Endothelial cell of umbilical vein (primary cell): ENCODE results near the gene FTO. TPM values are rescaled to one million over a fixed set of nuclear protein-coding genes. Genes with fewer than 3 reads are reported as not detected.

ENCODE experiments used
- BruUV-seq: library from RNA; stranded (reverse); fragments of 400-500 nt; replicated peaks from 2 replicates; lab custom pipeline; 2021; lab: Mats Ljungman, UMichigan
- CTCF ChIA-PET: fragments of 300-600, 350-600 bp; sonication (Branson Sonifier 250); formaldehyde crosslinking; loops from one replicate; lab custom pipeline; 2021; ENCODE audit warnings: antibody characterized with exemption, inconsistent platforms; lab: Charles Lee
- POLR2A ChIA-PET: fragments of 300-600, 350-600 bp; sonication (Branson Sonifier 250); formaldehyde crosslinking; loops from one replicate; lab custom pipeline; 2021; ENCODE audit warnings: antibody characterized with exemption, inconsistent platforms; lab: Charles Lee
- DNase-seq: peaks from one replicate; pipeline ENCODE4 v3.0.0-alpha.2; 2011; ENCODE audit warnings: low read depth, low spot score
- FAIRE-seq: peaks from 2 replicates; lab custom pipeline; 2011; peaks lifted over from hg19 to GRCh38; lab: Jason Lieb, UNC
- H2AFZ ChIP-seq: 2 replicates; pipeline ENCODE4 v1.6.0; 2012; ENCODE audit warnings: low read depth, low read length, control low read depth, inconsistent platforms
- H3K27ac ChIP-seq: 2 replicates; pipeline ENCODE4 v1.5.1; 2011; ENCODE audit warnings: low read depth, mild to moderate bottlenecking, control low read depth, low read length, moderate library complexity; ENCODE audit not compliant: insufficient read depth
- H3K27me3 ChIP-seq, 2 experiments: 2 replicates each; pipeline versions ENCODE4 v1.6.0 to v1.6.1; 2011; ENCODE audit warnings: low read length in 2 of 2, mixed read lengths in 1 of 2; ENCODE audit not compliant: control insufficient read depth in 2 of 2, insufficient read depth in 2 of 2
- H3K36me3 ChIP-seq, 2 experiments: 2 replicates in 1 of 2; 3 replicates in 1 of 2; pipeline ENCODE4 v1.5.1; 2011; ENCODE audit warnings: low read length in 2 of 2, mild to moderate bottlenecking in 1 of 2, moderate library complexity in 1 of 2; ENCODE audit not compliant: control insufficient read depth in 2 of 2, insufficient read depth in 2 of 2; ENCODE audit errors: extremely low read depth in 1 of 2
- H3K4me1 ChIP-seq: 3 replicates; pipeline ENCODE4 v1.5.1; 2011; ENCODE audit warnings: mild to moderate bottlenecking, low read length; ENCODE audit not compliant: control insufficient read depth, insufficient read depth; ENCODE audit errors: extremely low read depth
- H3K4me2 ChIP-seq: 2 replicates; pipeline ENCODE4 v1.6.1; 2011; ENCODE audit warnings: low read length, control low read depth, mixed read lengths; ENCODE audit not compliant: insufficient read depth
- H3K4me3 ChIP-seq, 3 experiments: fragments of 200-600 bp in 1 of 3; sonication (generic), shearing (Covaris generic) in 1 of 3; replicated peaks in 1 of 3; 2 replicates each; pipeline ENCODE4 v1.5.1; 2011 to 2016; ENCODE audit warnings: control low read depth in 3 of 3, low read length in 3 of 3, mild to moderate bottlenecking in 2 of 3, inconsistent platforms in 1 of 3, low read depth in 1 of 3, moderate library complexity in 1 of 3; ENCODE audit not compliant: insufficient read depth in 1 of 3
- H3K79me2 ChIP-seq: 2 replicates; pipeline ENCODE4 v1.6.0; 2012; ENCODE audit warnings: low read length, inconsistent platforms; ENCODE audit not compliant: control insufficient read depth, insufficient read depth
- H3K9ac ChIP-seq: replicated peaks from 2 replicates; pipeline ENCODE3; 2011; ENCODE audit warnings: low read length, control low read depth; ENCODE audit not compliant: insufficient read depth; ENCODE audit errors: extremely low read depth
- H3K9me1 ChIP-seq: replicated peaks from 3 replicates; pipeline ENCODE4 v1.6.0; 2011; ENCODE audit warnings: mild to moderate bottlenecking, low read length; ENCODE audit not compliant: control insufficient read depth, insufficient read depth; ENCODE audit errors: extremely low read depth
- H3K9me3 ChIP-seq: replicated peaks from 2 replicates; pipeline ENCODE4 v1.5.1; 2012; ENCODE audit warnings: low read length, inconsistent platforms; ENCODE audit not compliant: control insufficient read depth, insufficient read depth
- H4K20me1 ChIP-seq: replicated peaks from 2 replicates; pipeline ENCODE3; 2011; ENCODE audit warnings: mild to moderate bottlenecking, low read length; ENCODE audit not compliant: control insufficient read depth, insufficient read depth; ENCODE audit errors: extremely low read depth
- CTCF ChIP-seq, 2 donors: IDR thresholded peaks; 1 replicate in 1 of 2; 2 replicates in 1 of 2; pipeline ENCODE4 v1.5.1; 2011; ENCODE audit warnings: low read length in 2 of 2, mild to moderate bottlenecking in 2 of 2, moderate library complexity in 2 of 2, control low read depth in 1 of 2, inconsistent platforms in 1 of 2, low read depth in 1 of 2; ENCODE audit not compliant: insufficient read depth in 1 of 2; ENCODE audit errors: extremely low read depth in 1 of 2
- EZH2 ChIP-seq: IDR thresholded peaks from 2 replicates; pipeline ENCODE4 v1.6.1; 2012; ENCODE audit warnings: borderline replicate concordance, low read depth, mild to moderate bottlenecking, moderate library complexity, low read length, inconsistent platforms; ENCODE audit not compliant: severe bottlenecking
- FOS ChIP-seq: IDR thresholded peaks from 2 replicates; pipeline ENCODE4 v1.6.1; 2011; ENCODE audit warnings: mild to moderate bottlenecking, low read length, moderate library complexity, borderline replicate concordance; ENCODE audit not compliant: insufficient read depth
- GATA2 ChIP-seq: IDR thresholded peaks from 2 replicates; pipeline ENCODE4 v1.7.0; 2011; ENCODE audit warnings: low read depth, mild to moderate bottlenecking, moderate library complexity, mixed read lengths, low read length; ENCODE audit not compliant: insufficient read length, insufficient read depth
- JUN ChIP-seq: IDR thresholded peaks from 2 replicates; pipeline ENCODE4 v1.6.1; 2011; ENCODE audit warnings: borderline replicate concordance, low read depth; ENCODE audit not compliant: insufficient read length, insufficient read depth
- MAX ChIP-seq: IDR thresholded peaks from 2 replicates; pipeline ENCODE4 v1.6.1; 2011; ENCODE audit not compliant: insufficient read depth, insufficient read length
- MYC ChIP-seq: IDR thresholded peaks from one replicate; pipeline ENCODE4 v1.6.1; 2011; ENCODE audit warnings: mild to moderate bottlenecking, low read depth, low read length
- POLR2A ChIP-seq: IDR thresholded peaks from 2 replicates; pipeline ENCODE4 v1.6.1; 2012; ENCODE audit warnings: low read depth, mild to moderate bottlenecking, control low read depth, low read length
- POLR2AphosphoS5 ChIP-seq: IDR thresholded peaks from 2 replicates; pipeline ENCODE4 v1.6.1; 2012; ENCODE audit warnings: low read depth, mild to moderate bottlenecking, control low read depth, low read length, moderate library complexity; ENCODE audit not compliant: insufficient read depth
- dilution Hi-C: fragments of 300-500 bp; cut with MboI; formaldehyde crosslinking; loops from one replicate; pipeline ENCODE4 v1.15.0; 2019; ENCODE audit warnings: low sequenced_read_pairs; ENCODE audit not compliant: extremely low pct_ligation_motif_present
- intact Hi-C: fragments of 100-400 bp; cut with micrococcal nuclease; formaldehyde crosslinking; loops from one replicate; pipeline ENCODE4 v1.10.0; 2022
- polyA plus RNA-seq, 4 experiments: library from polyadenylated mRNA; depleted of rRNA in 3 of 4; stranded (reverse) in 3 of 4; unstranded in 1 of 4; fragments of >200 nt; gene quantifications; 2 replicates each; pipeline versions ENCODE4 v1.2.1 to v1.2.3, GENCODE V29; 2011 to 2012; ENCODE audit warnings: missing spikeins in 1 of 4
- total RNA-seq: library from RNA; stranded (reverse); gene quantifications from 2 replicates; pipeline ENCODE4 v1.2.3, GENCODE V29; 2021

Gene FTO
- total and polyA plus RNA-seq, 2 donors (not counting 3 experiments of a cell fraction or from before 2014, with no cell fraction given), result 48.6 to 87.1 TPM

GRCh38 chr16:54164789-54165173, 460.8 kb downstream of the FTO start:
- Histone ChIP-seq H2AFZ (no peak overlapping the region), H3K9me1 (no peaks in the 10 kb centered on the region), H3K9ac (no peak overlapping the region), H3K4me1 (no peaks in the 10 kb centered on the region), H3K79me2 (no peaks in the 10 kb centered on the region), H3K36me3 (no peaks in the 10 kb centered on the region), H3K27me3 (no peaks in the 10 kb centered on the region), H4K20me1 (no peaks in the 10 kb centered on the region), H3K27ac (no peak overlapping the region), H3K4me2 (no peak overlapping the region), H3K4me3 (no peak overlapping the region), H3K9me3 (no peaks in the 10 kb centered on the region)
- BruUV-seq, result no TSS peak
- TF ChIP-seq GATA2 (no peak), POLR2A (no peak), MAX (no peak), FOS (no peak), MYC (no peak), JUN (no peak)
- POLR2A ChIA-PET, result no interaction called here
- DNase-seq, result no peak
- CTCF ChIA-PET, result no interaction called here
- no peak for FAIRE-seq
- dilution Hi-C loops (no loop called here), intact Hi-C loops (loop anchor here (1.0 kb wide), 1 partner anchor 22 kb away; no protein-coding TSS in a partner anchor)

- dilution Hi-C loops, result no loop called here
- no peak for TF ChIP-seq JUN
- TF ChIP-seq POLR2AphosphoS5, result no peak
- TF ChIP-seq CTCF (IDR thresholded peaks at IDR 0.05; ENCODE audit: extremely low read depth in 1 of 2, insufficient read depth in 1 of 2, low read depth in 1 of 2, low read length in 2 of 2), result no peak
- TF ChIP-seq POLR2A, result no peak
- TF ChIP-seq MYC, result no peak
- TF ChIP-seq EZH2, result no peak
- no peak for TF ChIP-seq GATA2
- TF ChIP-seq MAX, result no peak
- no peak for TF ChIP-seq FOS
- FAIRE-seq, result no peak
Measured at GRCh38 chr16:54165174-54165911, 461.4 kb downstream of the FTO start.

More at GRCh38 chr16:54165174-54165911, 461.4 kb downstream of the FTO start:
- Histone ChIP-seq H3K4me3 (no peak overlapping the region), H4K20me1 (no peaks in the 10 kb centered on the region), H3K79me2 (no peaks in the 10 kb centered on the region), H3K9ac (no peak overlapping the region), H3K9me1 (no peaks in the 10 kb centered on the region), H3K27ac (no peak overlapping the region), H3K36me3 (no peaks in the 10 kb centered on the region), H3K4me1 (no peaks in the 10 kb centered on the region), H2AFZ (no peak overlapping the region), H3K4me2 (no peak overlapping the region), H3K9me3 (no peaks in the 10 kb centered on the region), H3K27me3 (no peaks in the 10 kb centered on the region)
- no TSS peak for BruUV-seq
- CTCF ChIA-PET, result no interaction called here
- no peak for DNase-seq
- intact Hi-C loops, result no loop called here
- POLR2A ChIA-PET, result no interaction called here
